HEK293 (cell line): ENCODE data around the gene SCAMP2.
A peak's percentile ranks its signal among the peaks of the same experiment; 100 is the strongest.

Experiments used
- KLF10 ChIP-seq: fragments of 450-650 bp; IDR thresholded peaks from 2 replicates; pipeline ENCODE4 v1.5.1; 2018; ENCODE audit warnings: missing biosample characterization, mild to moderate bottlenecking, missing genetic modification characterization
- PATZ1 ChIP-seq: fragments of 450-650 bp; formaldehyde crosslinking; IDR thresholded peaks from 2 replicates; pipeline ENCODE4 v1.5.1; 2016; ENCODE audit warnings: missing biosample characterization, missing genetic modification characterization
- RBAK ChIP-seq: fragments of 450-650 bp; formaldehyde crosslinking; IDR thresholded peaks from 2 replicates; pipeline ENCODE4 v1.5.1; 2016; ENCODE audit warnings: missing biosample characterization, missing genetic modification characterization
- SETDB1 ChIP-seq: IDR thresholded peaks from one replicate; pipeline ENCODE4 v1.6.1; 2017; ENCODE audit warnings: mild to moderate bottlenecking, low read length, moderate library complexity, mixed read lengths; ENCODE audit not compliant: insufficient read length
- YY2 ChIP-seq: fragments of 450-650 bp; formaldehyde crosslinking; IDR thresholded peaks from 2 replicates; pipeline ENCODE4 v1.5.1; 2016; ENCODE audit warnings: missing biosample characterization, missing genetic modification characterization
- ZBTB17 ChIP-seq: fragments of 450-650 bp; formaldehyde crosslinking; IDR thresholded peaks from 2 replicates; pipeline ENCODE4 v1.5.1; 2016; ENCODE audit warnings: missing biosample characterization, missing genetic modification characterization
- ZNF155 ChIP-seq: fragments of 450-650 bp; formaldehyde crosslinking; IDR thresholded peaks from 2 replicates; pipeline ENCODE4 v1.5.1; 2016; ENCODE audit warnings: missing biosample characterization, missing genetic modification characterization
- ZNF16 ChIP-seq: fragments of 450-650 bp; formaldehyde crosslinking; IDR thresholded peaks from 2 replicates; pipeline ENCODE4 v1.5.1; 2016; ENCODE audit warnings: low read depth, missing biosample characterization, missing genetic modification characterization
- ZNF18 ChIP-seq: fragments of 450-650 bp; formaldehyde crosslinking; IDR thresholded peaks from 2 replicates; pipeline ENCODE4 v1.5.1; 2016; ENCODE audit warnings: missing biosample characterization, missing genetic modification characterization
- ZNF223 ChIP-seq: fragments of 450-650 bp; formaldehyde crosslinking; IDR thresholded peaks from 2 replicates; pipeline ENCODE4 v1.5.1; 2016; ENCODE audit warnings: missing biosample characterization, missing genetic modification characterization
- ZNF248 ChIP-seq: fragments of 450-650 bp; formaldehyde crosslinking; IDR thresholded peaks from 2 replicates; pipeline ENCODE4 v1.5.1; 2017; ENCODE audit warnings: missing biosample characterization, missing genetic modification characterization
- ZNF311 ChIP-seq: fragments of 450-650 bp; formaldehyde crosslinking; IDR thresholded peaks from 2 replicates; pipeline ENCODE4 v1.5.1; 2017; ENCODE audit warnings: missing biosample characterization, missing genetic modification characterization, borderline replicate concordance
- ZNF324 ChIP-seq: fragments of 450-650 bp; formaldehyde crosslinking; IDR thresholded peaks from 2 replicates; pipeline ENCODE4 v1.5.1; 2016; ENCODE audit warnings: missing biosample characterization, missing genetic modification characterization
- ZNF404 ChIP-seq: fragments of 450-650 bp; formaldehyde crosslinking; IDR thresholded peaks from 2 replicates; pipeline ENCODE4 v1.5.1; 2017; ENCODE audit warnings: missing biosample characterization, missing genetic modification characterization
- ZNF510 ChIP-seq: fragments of 450-650 bp; formaldehyde crosslinking; IDR thresholded peaks from 2 replicates; pipeline ENCODE4 v1.5.1; 2018; ENCODE audit warnings: mild to moderate bottlenecking, missing genetic modification characterization, missing biosample characterization; ENCODE audit not compliant: insufficient replicate concordance
- ZNF530 ChIP-seq: fragments of 450-650 bp; formaldehyde crosslinking; IDR thresholded peaks from 2 replicates; pipeline ENCODE4 v1.5.1; 2016; ENCODE audit warnings: low read depth, missing biosample characterization, missing genetic modification characterization
- ZNF544 ChIP-seq: fragments of 450-650 bp; formaldehyde crosslinking; IDR thresholded peaks from 2 replicates; pipeline ENCODE4 v1.5.0; 2017; ENCODE audit warnings: missing biosample characterization, missing genetic modification characterization
- ZNF645 ChIP-seq: fragments of 450-650 bp; formaldehyde crosslinking; IDR thresholded peaks from 2 replicates; pipeline ENCODE4; 2016; ENCODE audit warnings: missing biosample characterization, missing genetic modification characterization
- ZNF707 ChIP-seq: fragments of 450-650 bp; formaldehyde crosslinking; IDR thresholded peaks from 2 replicates; pipeline ENCODE4 v1.5.1; 2016; ENCODE audit warnings: missing biosample characterization, missing genetic modification characterization
- TF ChIP-seq, protein P1 (sequence below): fragments of 450-650 bp; formaldehyde crosslinking; IDR thresholded peaks from 2 replicates; pipeline ENCODE4 v1.5.1; 2016; ENCODE audit warnings: missing biosample characterization, missing genetic modification characterization
- TF ChIP-seq, protein P2 (sequence below): fragments of 450-650 bp; formaldehyde crosslinking; IDR thresholded peaks from 2 replicates; pipeline ENCODE4 v1.5.1; 2016; ENCODE audit warnings: missing biosample characterization, missing genetic modification characterization
- TF ChIP-seq, protein P3 (sequence below): fragments of 450-650 bp; formaldehyde crosslinking; IDR thresholded peaks from 2 replicates; pipeline ENCODE4 v1.5.1; 2017; ENCODE audit warnings: missing biosample characterization, missing genetic modification characterization

The SCAMP2 gene

DNA sequence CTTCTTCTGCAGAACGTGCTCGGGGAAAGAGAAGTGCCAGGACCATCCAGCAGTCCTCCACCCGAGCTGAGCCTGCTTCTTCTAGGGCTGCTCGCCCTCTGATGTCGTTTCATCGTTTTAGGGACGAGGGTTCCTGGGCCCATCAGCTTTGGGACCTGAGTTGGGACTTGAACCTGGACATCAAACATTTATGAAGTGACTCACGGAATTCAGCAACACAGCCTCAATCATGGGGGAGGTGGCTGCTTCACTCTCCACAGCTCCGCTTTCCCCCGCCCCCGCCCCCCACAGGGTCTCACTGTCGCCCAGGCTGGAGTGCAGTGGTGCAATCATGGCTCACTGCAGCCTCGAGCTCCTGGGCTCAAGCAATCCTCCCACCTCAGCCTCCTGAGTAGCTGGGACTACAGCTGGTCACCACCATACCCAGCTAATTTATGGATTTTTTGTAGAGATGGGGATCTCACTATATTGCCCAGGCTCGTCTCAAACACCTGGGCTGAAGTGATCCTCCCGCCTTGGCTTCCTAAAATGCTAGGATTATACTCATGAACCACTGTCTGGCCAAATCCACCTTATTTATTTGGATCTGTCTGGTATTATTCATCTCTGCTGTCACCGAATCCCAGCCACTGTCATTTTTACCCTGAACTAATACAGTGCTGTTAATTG, 725 bp upstream of the SCAMP2 start (continued):
- TF ChIP-seq PATZ1 (tag by site-specific recombination) (peak; percentile 70; the same call in 1 of the 2 replicates), ZBTB17 (tag by site-specific recombination) (peak; percentile 88), KLF10 (no peak), ZNF530 (tag by site-specific recombination) (no peak), ZNF324 (tag by site-specific recombination) (no peak), ZNF707 (tag by site-specific recombination) (no peak), ZNF223 (tag by site-specific recombination) (no peak), YY2 (no peak), ZNF248 (tag by site-specific recombination) (no peak), ZNF404 (no peak), ZNF645 (tag by site-specific recombination) (no peak), RBAK (tag by site-specific recombination) (no peak), ZNF18 (no peak), ZNF16 (tag by site-specific recombination) (no peak), SETDB1 (no peak), ZNF311 (tag by site-specific recombination) (no peak), ZNF155 (no peak), ZNF510 (tag by site-specific recombination) (no peak), ZNF544 (no peak)
- TF ChIP-seq, protein P1, sequence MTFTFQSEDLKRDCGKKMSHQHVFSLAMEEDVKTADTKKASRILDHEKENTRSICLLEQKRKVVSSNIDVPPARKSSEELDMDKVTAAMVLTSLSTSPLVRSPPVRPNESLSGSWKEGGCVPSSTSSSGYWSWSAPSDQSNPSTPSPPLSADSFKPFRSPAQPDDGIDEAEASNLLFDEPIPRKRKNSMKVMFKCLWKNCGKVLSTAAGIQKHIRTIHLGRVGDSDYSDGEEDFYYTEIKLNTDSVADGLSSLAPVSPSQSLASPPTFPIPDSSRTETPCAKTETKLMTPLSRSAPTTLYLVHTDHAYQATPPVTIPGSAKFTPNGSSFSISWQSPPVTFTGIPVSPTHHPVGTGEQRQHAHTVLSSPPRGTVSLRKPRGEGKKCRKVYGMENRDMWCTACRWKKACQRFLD (tag by site-specific recombination) = no peak
- TF ChIP-seq, protein P2, sequence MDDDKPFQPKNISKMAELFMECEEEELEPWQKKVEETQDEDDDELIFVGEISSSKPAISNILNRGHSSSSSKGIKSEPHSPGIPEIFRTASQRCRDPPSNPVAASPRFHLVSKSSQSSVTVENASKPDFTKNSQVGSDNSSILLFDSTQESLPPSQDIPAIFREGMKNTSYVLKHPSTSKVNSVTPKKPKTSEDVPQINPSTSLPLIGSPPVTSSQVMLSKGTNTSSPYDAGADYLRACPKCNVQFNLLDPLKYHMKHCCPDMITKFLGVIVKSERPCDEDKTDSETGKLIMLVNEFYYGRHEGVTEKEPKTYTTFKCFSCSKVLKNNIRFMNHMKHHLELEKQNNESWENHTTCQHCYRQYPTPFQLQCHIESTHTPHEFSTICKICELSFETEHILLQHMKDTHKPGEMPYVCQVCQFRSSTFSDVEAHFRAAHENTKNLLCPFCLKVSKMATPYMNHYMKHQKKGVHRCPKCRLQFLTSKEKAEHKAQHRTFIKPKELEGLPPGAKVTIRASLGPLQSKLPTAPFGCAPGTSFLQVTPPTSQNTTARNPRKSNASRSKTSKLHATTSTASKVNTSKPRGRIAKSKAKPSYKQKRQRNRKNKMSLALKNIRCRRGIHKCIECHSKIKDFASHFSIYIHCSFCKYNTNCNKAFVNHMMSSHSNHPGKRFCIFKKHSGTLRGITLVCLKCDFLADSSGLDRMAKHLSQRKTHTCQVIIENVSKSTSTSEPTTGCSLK (tag by site-specific recombination) = no peak
- TF ChIP-seq, protein P3, sequence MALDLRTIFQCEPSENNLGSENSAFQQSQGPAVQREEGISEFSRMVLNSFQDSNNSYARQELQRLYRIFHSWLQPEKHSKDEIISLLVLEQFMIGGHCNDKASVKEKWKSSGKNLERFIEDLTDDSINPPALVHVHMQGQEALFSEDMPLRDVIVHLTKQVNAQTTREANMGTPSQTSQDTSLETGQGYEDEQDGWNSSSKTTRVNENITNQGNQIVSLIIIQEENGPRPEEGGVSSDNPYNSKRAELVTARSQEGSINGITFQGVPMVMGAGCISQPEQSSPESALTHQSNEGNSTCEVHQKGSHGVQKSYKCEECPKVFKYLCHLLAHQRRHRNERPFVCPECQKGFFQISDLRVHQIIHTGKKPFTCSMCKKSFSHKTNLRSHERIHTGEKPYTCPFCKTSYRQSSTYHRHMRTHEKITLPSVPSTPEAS = no peak
